Tibial nerve (tissue), 4 donors: ENCODE data around the gene SYCP2L. TPM values are rescaled to one million over a fixed set of nuclear protein-coding genes. Genes with fewer than 3 reads are reported as not detected.
A peak's percentile ranks its signal among the peaks of the same experiment; 100 is the strongest.

Source experiments
- DNase-seq, 2 donors: peaks; one replicate each; pipeline ENCODE4 v3.0.0-alpha.2; 2019; ENCODE audit warnings: low spot score in 2 of 2
- H3K27ac ChIP-seq, 4 donors: fragments of 200-600 bp; sonication (generic) in 3 of 4; one replicate each; pipeline ENCODE4 v1.5.1; 2017 to 2019; ENCODE audit warnings: mild to moderate bottlenecking in 1 of 4
- H3K27me3 ChIP-seq, 2 donors: fragments of 200-600 bp; sonication (generic) in 1 of 2; one replicate each; pipeline versions ENCODE4 v1.5.1 to v1.6.0; 2017 to 2019
- H3K36me3 ChIP-seq, 3 donors: fragments of 200-600 bp; sonication (generic); one replicate each; pipeline ENCODE4 v1.5.1; 2018 to 2019
- H3K4me1 ChIP-seq, 4 donors: fragments of 200-600 bp; sonication (generic) in 3 of 4; one replicate each; pipeline ENCODE4 v1.5.1; 2017 to 2019
- H3K4me3 ChIP-seq, 4 donors: fragments of 200-600 bp; sonication (generic) in 3 of 4; one replicate each; pipeline ENCODE4 v1.5.1; 2017 to 2019; ENCODE audit warnings: mild to moderate bottlenecking in 1 of 4, moderate library complexity in 1 of 4
- H3K9me3 ChIP-seq, 4 donors: fragments of 200-600 bp; sonication (generic) in 3 of 4; one replicate each; pipeline ENCODE4 v1.5.1; 2017 to 2019
- EP300 ChIP-seq, 2 donors: sonication (generic); formaldehyde crosslinking; IDR thresholded peaks; one replicate each; pipeline ENCODE4 v1.6.1; 2017; ENCODE audit warnings: antibody characterized with exemption in 2 of 2, mild to moderate bottlenecking in 1 of 2
- POLR2A ChIP-seq, 2 donors: fragments of 450-650 bp; IDR thresholded peaks; one replicate each; pipeline ENCODE4 v1.6.1; 2017; ENCODE audit warnings: antibody characterized with exemption in 2 of 2, mild to moderate bottlenecking in 2 of 2, moderate library complexity in 2 of 2
- WGBS, 2 donors: methylation state at CpG; one replicate each; pipeline ENCODE4 v1.1.5; 2018; 5-methylcytosine and 5-hydroxymethylcytosine counted together
- total RNA-seq, 4 donors: library from RNA; depleted of rRNA; stranded (reverse); fragments of >200 nt; gene quantifications; one replicate each; pipeline ENCODE4 v1.1.0, GENCODE V29; 2016
- TF ChIP-seq, protein P1 (sequence below), 5 experiments: fragments of 200-600 bp in 3 of 5; fragments of 450-650 bp in 2 of 5; sonication (generic) in 3 of 5; IDR thresholded peaks; one replicate each; pipeline ENCODE4 v1.5.1; 2016 to 2019; ENCODE audit warnings: antibody characterized with exemption in 5 of 5, mild to moderate bottlenecking in 3 of 5, moderate library complexity in 2 of 5

The SYCP2L gene
- total RNA-seq, 4 donors from 2014 or later: 2.0 to 3.9 (median 3.5) TPM

DNA sequence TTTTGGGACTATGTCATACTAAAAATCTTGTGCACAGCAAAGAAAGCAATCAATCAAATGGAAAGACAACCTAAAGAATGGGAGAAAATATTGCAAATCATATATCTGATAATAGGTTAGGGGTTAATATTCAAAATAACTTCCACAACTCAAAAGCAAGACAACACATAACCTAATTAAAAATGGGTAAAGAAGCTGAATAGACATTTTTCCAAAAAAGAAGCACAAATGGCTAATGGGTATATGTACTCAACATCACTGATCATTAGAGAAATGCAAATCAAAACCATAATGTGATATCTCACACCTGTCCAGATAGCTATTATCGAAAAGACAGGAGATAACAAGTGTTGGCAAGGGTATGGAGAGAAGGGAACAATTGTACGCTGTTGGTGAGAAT, 53.0 kb downstream of the SYCP2L start:
- TF ChIP-seq EP300 (IDR thresholded peaks at IDR 0.05) (no peak), POLR2A (IDR thresholded peaks at IDR 0.05) (no peak)
- TF ChIP-seq, protein P1, sequence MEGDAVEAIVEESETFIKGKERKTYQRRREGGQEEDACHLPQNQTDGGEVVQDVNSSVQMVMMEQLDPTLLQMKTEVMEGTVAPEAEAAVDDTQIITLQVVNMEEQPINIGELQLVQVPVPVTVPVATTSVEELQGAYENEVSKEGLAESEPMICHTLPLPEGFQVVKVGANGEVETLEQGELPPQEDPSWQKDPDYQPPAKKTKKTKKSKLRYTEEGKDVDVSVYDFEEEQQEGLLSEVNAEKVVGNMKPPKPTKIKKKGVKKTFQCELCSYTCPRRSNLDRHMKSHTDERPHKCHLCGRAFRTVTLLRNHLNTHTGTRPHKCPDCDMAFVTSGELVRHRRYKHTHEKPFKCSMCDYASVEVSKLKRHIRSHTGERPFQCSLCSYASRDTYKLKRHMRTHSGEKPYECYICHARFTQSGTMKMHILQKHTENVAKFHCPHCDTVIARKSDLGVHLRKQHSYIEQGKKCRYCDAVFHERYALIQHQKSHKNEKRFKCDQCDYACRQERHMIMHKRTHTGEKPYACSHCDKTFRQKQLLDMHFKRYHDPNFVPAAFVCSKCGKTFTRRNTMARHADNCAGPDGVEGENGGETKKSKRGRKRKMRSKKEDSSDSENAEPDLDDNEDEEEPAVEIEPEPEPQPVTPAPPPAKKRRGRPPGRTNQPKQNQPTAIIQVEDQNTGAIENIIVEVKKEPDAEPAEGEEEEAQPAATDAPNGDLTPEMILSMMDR (IDR thresholded peaks at IDR 0.05): no peak
- peaks cover 0 to 4% (median 0%) of the 10 kb centered on the region in 4 donors for H3K9me3 ChIP-seq
- no peaks in the 10 kb centered on the region for H3K27me3 ChIP-seq
- no peak overlapping the region for H3K4me3 ChIP-seq
- DNase-seq: no peak
- WGBS, 2 donors: 98 to 100% methylated on average over 2 of the region's 2 CpGs
- no peaks in the 10 kb centered on the region for H3K4me1 ChIP-seq
- H3K36me3 ChIP-seq: no peaks in the 10 kb centered on the region
- no peak overlapping the region for H3K27ac ChIP-seq

DNA sequence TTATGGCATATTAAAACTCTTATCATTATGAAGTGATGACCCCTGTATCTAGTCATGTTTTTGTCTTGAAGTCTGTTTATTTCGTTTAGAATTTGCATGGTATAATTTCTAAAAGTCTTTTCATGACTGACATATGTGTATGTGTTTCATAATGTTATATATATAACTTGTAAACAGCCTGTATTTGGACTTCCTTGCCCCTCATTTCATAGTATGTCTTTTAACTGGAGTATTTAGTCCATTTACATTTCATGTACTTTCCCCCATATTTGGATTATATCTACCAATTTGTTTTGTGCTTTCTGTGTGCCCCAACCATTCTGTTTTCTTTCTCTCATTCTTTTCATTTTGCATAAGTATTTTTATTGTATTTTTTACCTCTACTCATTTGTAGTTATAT, 59.0 kb downstream of the SYCP2L start:
- WGBS, 2 donors: 84 to 85% methylated on average over 1 of the region's 1 CpG
- Histone ChIP-seq H3K27ac (no peak overlapping the region), H3K36me3 (no peaks in the 10 kb centered on the region), H3K9me3 (no peaks in the 10 kb centered on the region), H3K4me1 (no peaks in the 10 kb centered on the region), H3K4me3 (no peak overlapping the region), H3K27me3 (no peaks in the 10 kb centered on the region)
- no peak for TF ChIP-seq EP300 (IDR thresholded peaks at IDR 0.05)
- TF ChIP-seq, protein P1 (IDR thresholded peaks at IDR 0.05): no peak
- TF ChIP-seq POLR2A (IDR thresholded peaks at IDR 0.05): no peak
- DNase-seq: no peak

DNA sequence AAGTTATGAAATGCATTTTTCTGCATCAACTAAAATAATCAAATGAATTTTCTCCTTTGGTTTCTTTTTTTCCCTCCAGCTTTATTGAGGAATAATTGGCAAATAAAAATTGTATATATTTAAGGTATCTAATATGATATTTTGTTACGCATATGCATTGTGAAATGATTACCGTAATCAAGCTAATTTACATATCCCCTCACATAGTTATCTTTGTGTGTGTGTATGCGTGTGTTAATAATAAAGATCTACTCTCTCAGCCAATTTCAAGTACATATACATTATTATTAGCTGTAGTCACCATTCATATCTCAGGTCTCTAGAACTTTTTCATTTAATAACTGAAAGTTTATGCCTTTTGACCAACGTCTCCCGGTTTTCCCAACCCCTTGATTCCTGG, 61.1 kb downstream of the SYCP2L start:
- H3K27me3 ChIP-seq: no peaks in the 10 kb centered on the region
- DNase-seq: no peak
- H3K4me1 ChIP-seq: no peaks in the 10 kb centered on the region
- H3K27ac ChIP-seq: no peak overlapping the region
- no peaks in the 10 kb centered on the region for H3K9me3 ChIP-seq
- H3K4me3 ChIP-seq: no peak overlapping the region
- 95 to 96% methylated on average over 5 of the region's 5 CpGs for WGBS, 2 donors
- H3K36me3 ChIP-seq: no peaks in the 10 kb centered on the region
- no peak for TF ChIP-seq POLR2A (IDR thresholded peaks at IDR 0.05)
- TF ChIP-seq, protein P1 (IDR thresholded peaks at IDR 0.05): no peak
- TF ChIP-seq EP300 (IDR thresholded peaks at IDR 0.05): no peak

DNA sequence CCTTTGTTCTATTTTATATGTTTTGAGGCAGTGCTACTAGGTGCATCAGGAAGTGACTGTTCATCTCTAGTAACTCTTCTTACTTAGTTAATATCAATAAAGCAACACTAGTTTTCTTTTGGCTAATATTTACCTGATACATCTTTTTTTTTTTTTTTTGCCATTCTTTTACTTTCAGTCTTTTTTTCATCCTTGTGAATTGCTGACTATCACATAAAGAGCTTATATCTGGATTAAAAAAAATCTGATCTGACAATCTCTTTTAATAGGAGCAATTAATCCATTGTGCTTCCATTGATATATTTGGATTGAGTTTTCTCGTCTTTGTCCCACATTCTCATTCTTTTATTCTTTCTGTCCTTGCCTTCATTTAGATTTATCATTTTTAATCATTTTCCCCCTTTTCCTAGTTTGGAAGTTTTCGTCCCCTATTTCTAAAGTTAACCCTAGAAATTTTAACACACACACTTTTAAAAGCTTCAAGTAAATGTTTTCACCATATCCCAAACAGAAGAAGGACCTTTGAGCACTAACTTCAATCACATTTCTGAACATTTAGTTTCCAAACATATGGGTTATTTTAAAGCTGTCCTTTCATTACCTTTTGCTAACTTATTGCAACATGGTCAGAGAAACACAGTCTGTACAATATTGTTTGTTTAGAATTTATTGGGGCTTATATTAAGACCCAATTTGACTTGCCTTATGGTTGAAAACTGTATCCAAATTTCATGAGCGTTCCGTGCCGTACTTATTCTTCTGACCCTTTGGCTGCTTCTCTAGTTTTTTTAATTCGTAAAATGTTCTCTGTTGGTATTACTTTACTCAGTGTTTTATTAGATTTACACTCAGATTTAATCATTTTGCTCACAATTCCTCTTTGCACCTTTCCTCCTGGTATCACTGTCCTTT, 63.0 kb downstream of the SYCP2L start:
- Histone ChIP-seq H3K27ac (no peak overlapping the region), H3K4me1 (no peaks in the 10 kb centered on the region), H3K4me3 (no peak overlapping the region), H3K9me3 (no peaks in the 10 kb centered on the region), H3K27me3 (no peaks in the 10 kb centered on the region), H3K36me3 (no peaks in the 10 kb centered on the region)
- WGBS, 2 donors: 92% methylated on average over 6 of the region's 6 CpGs
- no peak for DNase-seq
- TF ChIP-seq, protein P1 (IDR thresholded peaks at IDR 0.05): no peak
- no peak for TF ChIP-seq POLR2A (IDR thresholded peaks at IDR 0.05)
- TF ChIP-seq EP300 (IDR thresholded peaks at IDR 0.05): no peak

DNA sequence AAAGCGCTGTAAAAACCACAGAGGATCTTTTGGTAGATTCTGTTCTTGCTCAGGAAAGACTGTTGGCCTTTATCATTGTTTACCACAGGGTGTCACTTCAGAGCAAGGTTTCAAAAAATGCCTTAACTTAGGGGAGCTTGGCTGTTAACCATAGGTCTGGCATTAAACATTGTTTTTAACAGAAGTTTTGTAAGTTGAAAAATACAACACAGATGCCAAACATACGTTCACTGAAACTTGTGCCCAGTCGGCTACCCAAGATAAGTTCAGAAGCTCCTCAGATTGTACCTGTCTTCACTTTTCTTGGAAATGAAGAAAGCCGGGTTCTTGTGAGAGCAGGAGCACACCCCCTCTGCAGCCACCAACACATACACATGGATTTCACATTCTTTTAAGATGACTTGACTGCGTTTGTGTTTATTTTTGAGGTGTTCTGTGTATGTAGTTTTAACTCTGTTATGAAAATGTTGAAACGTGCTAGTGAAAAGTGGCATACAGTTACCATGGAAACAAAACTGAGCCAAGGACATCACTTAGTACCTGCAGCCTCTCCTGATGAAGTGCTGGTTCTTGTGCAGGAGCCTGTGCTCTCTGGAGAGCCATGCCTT, 64.9 kb downstream of the SYCP2L start:
- DNase-seq: no peak
- TF ChIP-seq, protein P1 (IDR thresholded peaks at IDR 0.05): peak; percentile 18 to 56 (median 29)
- no peak for TF ChIP-seq POLR2A (IDR thresholded peaks at IDR 0.05)
- 36 to 46% methylated on average over 6 of the region's 6 CpGs for WGBS, 2 donors
- H3K27ac ChIP-seq: no peak overlapping the region
- H3K9me3 ChIP-seq: no peaks in the 10 kb centered on the region
- no peaks in the 10 kb centered on the region for H3K27me3 ChIP-seq
- no peaks in the 10 kb centered on the region for H3K4me1 ChIP-seq
- H3K4me3 ChIP-seq: no peak overlapping the region
- no peaks in the 10 kb centered on the region for H3K36me3 ChIP-seq
